ENCODE measurements around the gene MGAM2. TPM values are rescaled to one million over a fixed set of nuclear protein-coding genes. Genes with fewer than 3 reads are reported as not detected.

Gene MGAM2
- total and polyA plus RNA-seq, 8 donors: 0.03 to 4.6 (median 0.17) TPM

- no peak overlapping the region for H3K27ac ChIP-seq
- H3K4me1 ChIP-seq: no peaks in the 10 kb centered on the region
- no peaks in the 10 kb centered on the region for H3K9me3 ChIP-seq
- TF ChIP-seq CTCF (IDR thresholded peaks at IDR 0.05): no peak
- no peak for DNase-seq
- no peaks in the 10 kb centered on the region for H3K27me3 ChIP-seq
- H3K4me3 ChIP-seq: no peak overlapping the region
- intact Hi-C loops (cut with DNase I): no loop called here
- H3K36me3 ChIP-seq: no peaks in the 10 kb centered on the region
- no peak for ATAC-seq
These were observed 9.0 kb downstream of the MGAM2 start for GRCh38 chr7:142120524-142120923.

GRCh38 chr7:142123184-142123583 is 11.7 kb downstream of the MGAM2 start:
- Histone ChIP-seq H3K27me3 (no peaks in the 10 kb centered on the region), H3K4me1 (no peaks in the 10 kb centered on the region), H3K36me3 (no peaks in the 10 kb centered on the region), H3K9me3 (no peaks in the 10 kb centered on the region), H3K4me3 (no peak overlapping the region), H3K27ac (no peak overlapping the region)
- no peak for TF ChIP-seq CTCF (IDR thresholded peaks at IDR 0.05)
- intact Hi-C loops (cut with DNase I): no loop called here
- no peak for ATAC-seq
- DNase-seq: no peak

- Histone ChIP-seq H3K4me3 (no peak overlapping the region), H3K9me3 (no peaks in the 10 kb centered on the region), H3K36me3 (no peaks in the 10 kb centered on the region), H3K27me3 (no peaks in the 10 kb centered on the region), H3K27ac (no peak overlapping the region), H3K4me1 (no peaks in the 10 kb centered on the region)
- DNase-seq (no peak), ATAC-seq (no peak)
- intact Hi-C loops (cut with DNase I): no loop called here
- no peak for TF ChIP-seq CTCF (IDR thresholded peaks at IDR 0.05)
These were observed 13.9 kb downstream of the MGAM2 start for GRCh38 chr7:142125256-142125955.

GRCh38 chr7:142130267-142130666 is 18.7 kb downstream of the MGAM2 start:
- intact Hi-C loops (cut with DNase I): no loop called here
- no peak for ATAC-seq
- TF ChIP-seq CTCF (IDR thresholded peaks at IDR 0.05): no peak
- no peak overlapping the region for H3K4me3 ChIP-seq
- H3K27me3 ChIP-seq: no peaks in the 10 kb centered on the region
- DNase-seq: peak in 1 of 4 donors; percentile 2
- H3K4me1 ChIP-seq: no peaks in the 10 kb centered on the region
- H3K27ac ChIP-seq: no peak overlapping the region
- H3K36me3 ChIP-seq: no peaks in the 10 kb centered on the region
- no peaks in the 10 kb centered on the region for H3K9me3 ChIP-seq

GRCh38 chr7:142131439-142132185 is 20.1 kb downstream of the MGAM2 start:
- no peaks in the 10 kb centered on the region for H3K36me3 ChIP-seq
- DNase-seq (no peak), ATAC-seq (no peak)
- no peaks in the 10 kb centered on the region for H3K27me3 ChIP-seq
- H3K4me3 ChIP-seq: no peak overlapping the region
- no peaks in the 10 kb centered on the region for H3K9me3 ChIP-seq
- intact Hi-C loops (cut with DNase I): no loop called here
- H3K4me1 ChIP-seq: no peaks in the 10 kb centered on the region
- H3K27ac ChIP-seq: no peak overlapping the region
- no peak for TF ChIP-seq CTCF (IDR thresholded peaks at IDR 0.05)

All from left lung (tissue), 10 donors.